ENCODE data around the gene BBS12. TPM values are rescaled to one million over a fixed set of nuclear protein-coding genes. Genes with fewer than 3 reads are reported as not detected.

The BBS12 gene
- total RNA-seq, 2 donors from 2014 or later, result 2.3 TPM; not detected in 1

- no peaks in the 10 kb centered on the region for H3K27me3 ChIP-seq
- no peaks in the 10 kb centered on the region for H3K4me1 ChIP-seq
- ATAC-seq (no peak), DNase-seq (no peak)
- intact Hi-C loops (cut with DNase I), result no loop called here
- H3K4me3 ChIP-seq, result no peak overlapping the region
- no peaks in the 10 kb centered on the region for H3K9me3 ChIP-seq
- 86 to 92% methylated on average over 7 of the region's 7 CpGs for WGBS, 2 donors
- no peak for TF ChIP-seq POLR2A (IDR thresholded peaks at IDR 0.05)
- TF ChIP-seq CTCF (IDR thresholded peaks at IDR 0.05), result no peak
- no peaks in the 10 kb centered on the region for H3K36me3 ChIP-seq (replicated peaks in 1 of 2; ENCODE audit: insufficient read depth in 1 of 2, low read depth in 2 of 2)
- H3K27ac ChIP-seq, result no peak overlapping the region
Measured at GRCh38 chr4:122777846-122778673, 45.6 kb downstream of the BBS12 start.

GRCh38 chr4:122781486-122781885 lies 49.0 kb downstream of the BBS12 start:
- H3K9me3 ChIP-seq, result no peaks in the 10 kb centered on the region
- no peaks in the 10 kb centered on the region for H3K27me3 ChIP-seq
- intact Hi-C loops (cut with DNase I), result no loop called here
- no peaks in the 10 kb centered on the region for H3K36me3 ChIP-seq (replicated peaks in 1 of 2; ENCODE audit: insufficient read depth in 1 of 2, low read depth in 2 of 2)
- no peak for ATAC-seq
- TF ChIP-seq POLR2A (IDR thresholded peaks at IDR 0.05) (no peak), CTCF (IDR thresholded peaks at IDR 0.05) (no peak)
- H3K27ac ChIP-seq, result no peak overlapping the region
- H3K4me1 ChIP-seq, result peaks cover 8% of the 10 kb centered on the region
- no peak overlapping the region for H3K4me3 ChIP-seq
- WGBS, 2 donors, result 76 to 82% methylated on average over 2 of the region's 2 CpGs
- DNase-seq, result no peak

GRCh38 chr4:122783301-122784215 lies 51.1 kb downstream of the BBS12 start:
- ATAC-seq (peak; percentile 95), DNase-seq (peak; percentile 50 to 73 (median 61))
- H3K27me3 ChIP-seq, result no peaks in the 10 kb centered on the region
- 25 to 29% methylated on average over 6 of the region's 6 CpGs for WGBS, 2 donors
- H3K4me3 ChIP-seq, result no peak overlapping the region
- peak overlapping the region in 3 of 4 donors; percentile 32 to 72 (median 70) for H3K27ac ChIP-seq
- TF ChIP-seq POLR2A (IDR thresholded peaks at IDR 0.05) (no peak), CTCF (IDR thresholded peaks at IDR 0.05) (no peak)
- intact Hi-C loops (cut with DNase I), result no loop called here
- H3K9me3 ChIP-seq, result no peaks in the 10 kb centered on the region
- H3K4me1 ChIP-seq, result peaks cover 8% of the 10 kb centered on the region
- no peaks in the 10 kb centered on the region for H3K36me3 ChIP-seq (replicated peaks in 1 of 2; ENCODE audit: insufficient read depth in 1 of 2, low read depth in 2 of 2)

- Histone ChIP-seq H3K27ac (peak overlapping the region in 2 of 4 donors; percentile 70 to 72), H3K27me3 (no peaks in the 10 kb centered on the region)
- WGBS, 2 donors, result 12 to 19% methylated on average over 1 of the region's 1 CpG
Measured at GRCh38 chr4:122784261-122784660, 51.8 kb downstream of the BBS12 start.

More at GRCh38 chr4:122784261-122784660, 51.8 kb downstream of the BBS12 start:
- intact Hi-C loops (cut with DNase I), result no loop called here
- TF ChIP-seq CTCF (IDR thresholded peaks at IDR 0.05) (no peak), POLR2A (IDR thresholded peaks at IDR 0.05) (no peak)
- no peak for DNase-seq
- no peak for ATAC-seq
- Histone ChIP-seq H3K9me3 (no peaks in the 10 kb centered on the region), H3K4me1 (peaks cover 8% of the 10 kb centered on the region), H3K4me3 (no peak overlapping the region), H3K36me3 (replicated peaks in 1 of 2; ENCODE audit: insufficient read depth in 1 of 2, low read depth in 2 of 2) (no peaks in the 10 kb centered on the region)
